K562 (cell line): Measurements from ENCODE around the gene RNF43. TPM values are rescaled to one million over a fixed set of nuclear protein-coding genes. Genes with fewer than 3 reads are reported as not detected.

Experiments
- ATAC-seq: fragments of 200-7000 bp; cut with Tn5 transposase; 3 replicates; pipeline ENCODE4 v1.9.1; 2020; ENCODE audit warnings: moderate library complexity
- BruUV-seq: library from RNA; stranded (reverse); fragments of 400-500 nt; replicated peaks from 2 replicates; lab custom pipeline; 2021; lab: Mats Ljungman, UMichigan
- CTCF ChIA-PET: fragments of 300-600 bp; formaldehyde crosslinking; extraction: SDS; loops from one replicate; lab custom pipeline; 2021; ENCODE audit warnings: low intra/inter-chr PET ratio; lab: Yijun Ruan, JAX
- POLR2A ChIA-PET: fragments of 300-600, 350-650 bp; sonication (Branson Sonifier 250); formaldehyde crosslinking; extraction: SDS; loops from one replicate; lab custom pipeline; 2021; ENCODE audit warnings: antibody characterized with exemption, inconsistent platforms; lab: Yijun Ruan, JAX
- DNase-seq, 4 experiments: peaks; one replicate each; pipeline versions ENCODE4 v3.0.0 to v3.0.0-alpha.2; 2011 to 2018; ENCODE audit warnings: low spot score in 3 of 4, mixed read lengths in 3 of 4; ENCODE audit errors: extremely low read depth in 1 of 4
- FAIRE-seq: peaks from 2 replicates; lab custom pipeline; 2011; peaks lifted over from hg19 to GRCh38; lab: Jason Lieb, UNC
- H2AFZ ChIP-seq: 2 replicates; pipeline ENCODE4 v1.6.0; 2011; ENCODE audit warnings: low read depth, low read length, control low read depth, inconsistent platforms
- H3K27ac ChIP-seq: fragments of 200-600 bp; 3 replicates; pipeline ENCODE4 v1.8.0; 2011; ENCODE audit warnings: low read depth, mild to moderate bottlenecking, control low read depth, inconsistent platforms, low read length, moderate library complexity, mixed read lengths; ENCODE audit errors: extremely low read depth
- H3K27me3 ChIP-seq, 2 experiments: fragments of 300-600 bp in 1 of 2; 2 replicates in 1 of 2; 3 replicates in 1 of 2; pipeline versions ENCODE4 v1.6.0 to v1.8.0; 2011; ENCODE audit warnings: inconsistent platforms in 2 of 2, low read length in 2 of 2, mild to moderate bottlenecking in 1 of 2, mixed read lengths in 1 of 2, moderate library complexity in 1 of 2; ENCODE audit not compliant: control insufficient read depth in 2 of 2, insufficient read depth in 2 of 2
- H3K36me3 ChIP-seq: fragments of 300-600 bp; 3 replicates; pipeline ENCODE4 v1.8.0; 2011; ENCODE audit warnings: mild to moderate bottlenecking, low read length, inconsistent platforms; ENCODE audit not compliant: control insufficient read depth, insufficient read depth
- H3K4me1 ChIP-seq, 2 experiments: fragments of 200-600 bp in 1 of 2; replicated peaks in 1 of 2; 2 replicates in 1 of 2; 3 replicates in 1 of 2; pipeline versions ENCODE4 v1.5.1 to v1.8.0; 2011; ENCODE audit warnings: inconsistent platforms in 2 of 2, low read length in 2 of 2, mild to moderate bottlenecking in 1 of 2, mixed read lengths in 1 of 2, moderate library complexity in 1 of 2; ENCODE audit not compliant: control insufficient read depth in 2 of 2, insufficient read depth in 2 of 2
- H3K4me2 ChIP-seq: 2 replicates; pipeline ENCODE4 v1.6.1; 2011; ENCODE audit warnings: low read length, control low read depth, inconsistent platforms, mixed read lengths; ENCODE audit not compliant: insufficient read depth
- H3K4me3 ChIP-seq: fragments of 200-600 bp; sonication (generic), shearing (Covaris generic); 2 replicates; pipeline ENCODE4 v1.5.1; 2016; ENCODE audit warnings: control low read depth, inconsistent platforms
- H3K79me2 ChIP-seq: fragments of 200-600 bp; 3 replicates; pipeline ENCODE4 v1.8.0; 2011; ENCODE audit warnings: low read length, inconsistent platforms; ENCODE audit not compliant: control insufficient read depth, insufficient read depth
- H3K9ac ChIP-seq, 2 experiments: 2 replicates each; pipeline versions ENCODE4 v1.6.0 to v1.6.1; 2011; ENCODE audit warnings: low read depth in 2 of 2, low read length in 2 of 2, control low read depth in 1 of 2, inconsistent platforms in 1 of 2, mild to moderate bottlenecking in 1 of 2, mixed read lengths in 1 of 2; ENCODE audit not compliant: insufficient read depth in 1 of 2
- H3K9me1 ChIP-seq: one replicate; pipeline ENCODE4 v1.6.0; 2011; ENCODE audit warnings: inconsistent platforms, mild to moderate bottlenecking, low read length, moderate library complexity; ENCODE audit not compliant: control insufficient read depth, insufficient read depth
- H3K9me3 ChIP-seq: replicated peaks from 2 replicates; pipeline ENCODE4 v1.5.1; 2011; ENCODE audit warnings: low read depth, low read length, inconsistent platforms; ENCODE audit not compliant: control insufficient read depth, insufficient read depth
- H4K20me1 ChIP-seq: replicated peaks from 2 replicates; pipeline ENCODE4 v1.6.1; 2011; ENCODE audit warnings: low read length, inconsistent platforms, mixed read lengths; ENCODE audit not compliant: control insufficient read depth, insufficient read depth
- ASH1L ChIP-seq: fragments of 450-650 bp; IDR thresholded peaks from 2 replicates; pipeline ENCODE4 v1.6.1; 2018; ENCODE audit warnings: borderline replicate concordance, mild to moderate bottlenecking, low read depth; ENCODE audit not compliant: partially characterized antibody
- BCL6 ChIP-seq: fragments of 250-450 bp; sonication (Bioruptor Pico); IDR thresholded peaks from 2 replicates; pipeline ENCODE4 v1.4.0; 2020
- CBFA2T3 ChIP-seq: fragments of 450-650 bp; IDR thresholded peaks from 2 replicates; pipeline ENCODE4 v1.6.1; 2017
- ETV1 ChIP-seq: fragments of 450-650 bp; conservative IDR thresholded peaks from 2 replicates; pipeline ENCODE4 v1.6.1; 2016; ENCODE audit warnings: missing genetic modification characterization, control low read depth, low read depth, missing compliant biosample characterization
- HES1 ChIP-seq: fragments of 450-650 bp; IDR thresholded peaks from 2 replicates; pipeline ENCODE4 v1.6.1; 2016; ENCODE audit warnings: low read depth, mild to moderate bottlenecking, moderate library complexity
- KDM5B ChIP-seq: fragments of 200-600 bp; sonication (generic); IDR thresholded peaks from 2 replicates; pipeline ENCODE4 v1.6.1; 2012; ENCODE audit warnings: low read depth, mild to moderate bottlenecking, moderate library complexity, low read length, control low read depth, inconsistent platforms; ENCODE audit not compliant: insufficient replicate concordance
- KLF16 ChIP-seq: IDR thresholded peaks from 2 replicates; pipeline ENCODE4 v1.6.1; 2016; ENCODE audit warnings: antibody characterized with exemption
- MAX ChIP-seq: sonication (generic); formaldehyde crosslinking; IDR thresholded peaks from 2 replicates; pipeline ENCODE4 v1.9.0; 2022; ENCODE audit warnings: mild to moderate bottlenecking, missing genetic modification reagents
- RNF2 ChIP-seq: sonication (generic); IDR thresholded peaks from 2 replicates; pipeline ENCODE4 v1.6.1; 2016
- SPI1 ChIP-seq: IDR thresholded peaks from 2 replicates; pipeline ENCODE4 v1.6.1; 2011; ENCODE audit warnings: low read depth, low read length, control low read depth, borderline replicate concordance
- TAF1 ChIP-seq: IDR thresholded peaks from 2 replicates; pipeline ENCODE4 v1.6.1; 2011; ENCODE audit warnings: mild to moderate bottlenecking, low read length, moderate library complexity; ENCODE audit not compliant: insufficient read depth, control insufficient read depth, severe bottlenecking; ENCODE audit errors: extremely low read depth
- ZFP1 ChIP-seq: fragments of 450-650 bp; formaldehyde crosslinking; IDR thresholded peaks from 2 replicates; pipeline ENCODE4 v1.4.0; 2020; ENCODE audit warnings: mild to moderate bottlenecking, mixed read lengths
- ZKSCAN8 ChIP-seq: fragments of 200-800 bp; sonication (Bioruptor generic); IDR thresholded peaks from 2 replicates; pipeline ENCODE4 v1.6.1; 2016; ENCODE audit warnings: missing genetic modification characterization, missing compliant biosample characterization
- ZNF174 ChIP-seq: fragments of 250-450 bp; sonication (Bioruptor Pico); IDR thresholded peaks from 2 replicates; pipeline ENCODE4 v1.4.0; 2020; ENCODE audit warnings: mild to moderate bottlenecking
- ZNF175 ChIP-seq: fragments of 200-800 bp; sonication (Bioruptor generic); IDR thresholded peaks from 2 replicates; pipeline ENCODE4 v1.6.1; 2016; ENCODE audit warnings: low read depth, mild to moderate bottlenecking, missing genetic modification characterization, missing compliant biosample characterization
- ZNF324 ChIP-seq: fragments of 250-450 bp; sonication (Bioruptor Pico); IDR thresholded peaks from 2 replicates; pipeline ENCODE4 v1.4.0; 2020; ENCODE audit warnings: mild to moderate bottlenecking
- ZNF584 ChIP-seq: fragments of 200-800 bp; sonication (Bioruptor generic); IDR thresholded peaks from 2 replicates; pipeline ENCODE4 v1.6.1; 2016; ENCODE audit warnings: low read depth, mild to moderate bottlenecking, missing genetic modification characterization, missing compliant biosample characterization
- WGBS: fragments of 100-300 bp; shearing (Covaris generic); methylation state at CpG from one replicate; pipeline ENCODE4 v1.1.6; 2016; ENCODE audit warnings: low coverage, mixed read lengths; ENCODE audit not compliant: insufficient coverage; ENCODE audit errors: missing lambda C conversion rate; 5-methylcytosine and 5-hydroxymethylcytosine counted together
- in situ Hi-C: fragments of 300-500 bp; cut with MboI; formaldehyde crosslinking; loops from 4 replicates; pipeline ENCODE4 v1.15.0; 2018; ENCODE audit warnings: inconsistent platforms, mixed read lengths
- intact Hi-C: fragments of 100-400 bp; cut with micrococcal nuclease; formaldehyde crosslinking; loops from 2 replicates; pipeline ENCODE4 v1.14.2; 2022
- polyA plus RNA-seq, 8 experiments: library from polyadenylated mRNA; depleted of rRNA in 4 of 8; stranded (reverse) in 5 of 8; unstranded in 3 of 8; fragments of >200 nt; fragmentation: Nextera tagmentation in 2 of 8; fragmentation: Illumina TruSeq in 1 of 8; extraction: Ambion mirVana in 2 of 8; extraction: Trizol in 1 of 8; gene quantifications; 2 replicates each; pipeline versions ENCODE4 v1.2.1 to v1.2.3, GENCODE V29; 2011 to 2014; ENCODE audit warnings: inconsistent platforms in 1 of 8, missing spikeins in 1 of 8
- total RNA-seq, 7 experiments: library from RNA; depleted of rRNA in 6 of 7; stranded (reverse); fragments of >200 nt in 6 of 7; fragmentation: Illumina TruSeq in 2 of 7; extraction: Trizol in 2 of 7; gene quantifications; 2 replicates each; pipeline versions ENCODE4 v1.2.1 to v1.2.3, GENCODE V29; 2011 to 2021; ENCODE audit warnings: low replicate concordance in 1 of 7

RNF43 gene
- total and polyA plus RNA-seq, 9 of the 15 experiments (the other 6 are each of a cell fraction or from before 2014, with no cell fraction given) = 0.29 to 2.7 (median 1.4) TPM

DNA sequence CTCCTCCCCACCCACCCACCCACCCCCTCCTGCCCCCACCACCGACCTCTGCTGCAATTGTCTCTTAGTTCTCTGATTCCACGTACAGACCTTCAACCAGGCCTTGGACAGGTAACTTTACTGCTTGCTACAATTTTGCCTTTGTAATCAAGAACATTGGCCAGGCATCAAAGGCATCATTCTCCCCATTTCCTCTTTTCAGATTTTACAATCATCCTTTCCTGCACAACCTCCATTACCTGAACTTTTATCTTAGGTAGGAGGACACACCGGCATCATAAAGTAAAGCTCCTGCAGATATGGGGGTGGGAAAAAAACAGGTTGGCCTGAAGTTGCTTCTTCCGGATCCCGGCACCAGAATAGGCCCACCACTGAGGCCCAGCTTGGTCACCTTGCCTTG is 39.7 kb downstream of the RNF43 start:
- FAIRE-seq (no peak), DNase-seq (no peak), ATAC-seq (no peak)
- ChIA-PET CTCF (no interaction called here), POLR2A (interaction anchor here (1.9 to 5.4 kb wide), 3 partner anchors 12 to 25 kb away, joined by 5 to 34 read pairs (median 17); partner anchors contain the start of gene SUPT4H1)
- H3K27me3 ChIP-seq = no peaks in the 10 kb centered on the region
- in situ Hi-C loops = no loop called here
- H3K79me2 ChIP-seq = no peaks in the 10 kb centered on the region
- H3K9ac ChIP-seq = no peak overlapping the region
- H2AFZ ChIP-seq = no peak overlapping the region
- H3K36me3 ChIP-seq = no peaks in the 10 kb centered on the region
- no peaks in the 10 kb centered on the region for H4K20me1 ChIP-seq
- H3K4me2 ChIP-seq = no peak overlapping the region
- H3K9me1 ChIP-seq = no peaks in the 10 kb centered on the region
- no peak overlapping the region for H3K27ac ChIP-seq
- 47% methylated on average over 5 of the region's 5 CpGs for WGBS
- TF ChIP-seq HES1 (no peak), SPI1 (peak; percentile 66; the same call in 1 of the 2 replicates)
- H3K4me1 ChIP-seq = peaks cover 0 to 26% of the 10 kb centered on the region in 2 experiments; a peak in 4 of 5 replicates
- H3K9me3 ChIP-seq = no peaks in the 10 kb centered on the region
- BruUV-seq = no TSS peak
- no peak overlapping the region for H3K4me3 ChIP-seq
- intact Hi-C loops = no loop called here

- no peak overlapping the region for H3K4me3 ChIP-seq
- H3K27ac ChIP-seq = no peak overlapping the region
- ChIA-PET CTCF (no interaction called here), POLR2A (interaction anchor here (0.6 to 5.4 kb wide), 4 partner anchors 12 to 49 kb away, joined by 3 to 34 read pairs (median 11); partner anchors contain the start of gene SUPT4H1)
- H2AFZ ChIP-seq = no peak overlapping the region
- H3K4me1 ChIP-seq = peaks cover 0 to 26% of the 10 kb centered on the region in 2 experiments; a peak in 4 of 5 replicates
- no peaks in the 10 kb centered on the region for H3K36me3 ChIP-seq
- in situ Hi-C loops = no loop called here
- no peaks in the 10 kb centered on the region for H3K9me1 ChIP-seq
- no peaks in the 10 kb centered on the region for H3K27me3 ChIP-seq
- no peak for FAIRE-seq
- WGBS = 29% methylated on average over 3 of the region's 3 CpGs
- intact Hi-C loops = no loop called here
- peak overlapping the region in 1 of 2 experiments; percentile 53; a peak in 1 of 4 replicates for H3K9ac ChIP-seq
- no peaks in the 10 kb centered on the region for H3K79me2 ChIP-seq
- no peaks in the 10 kb centered on the region for H4K20me1 ChIP-seq
- ATAC-seq = no peak
- DNase-seq = no peak
- no peaks in the 10 kb centered on the region for H3K9me3 ChIP-seq
- BruUV-seq = no TSS peak
- no peak overlapping the region for H3K4me2 ChIP-seq
- TF ChIP-seq ZNF175 (CRISPR knock-in tag) = no peak
- TF ChIP-seq ZNF174 = no peak
- no peak for TF ChIP-seq KLF16
- no peak for TF ChIP-seq ZKSCAN8 (CRISPR knock-in tag)
- TF ChIP-seq ASH1L = no peak
- no peak for TF ChIP-seq BCL6
- peak; percentile 13; the same call in 1 of the 2 replicates for TF ChIP-seq SPI1
- no peak for TF ChIP-seq ZNF324 (CRISPR knock-in tag)
- TF ChIP-seq MAX (CRISPR knock-in tag) = no peak
- TF ChIP-seq KDM5B = no peak
- no peak for TF ChIP-seq TAF1
- TF ChIP-seq ZNF584 (CRISPR knock-in tag) = no peak
- TF ChIP-seq RNF2 = no peak
- TF ChIP-seq ETV1 (tag) = no peak
- peak; percentile 65 for TF ChIP-seq CBFA2T3
- TF ChIP-seq ZFP1 (CRISPR knock-in tag) = no peak
Measured at GRCh38 chr17:58377093-58377601, 40.2 kb downstream of the RNF43 start.
